Body of pancreas (tissue), 4 donors: ENCODE data around the gene EHMT2. TPM values are rescaled to one million over a fixed set of nuclear protein-coding genes. Genes with fewer than 3 reads are reported as not detected.
A peak's percentile ranks its signal among the peaks of the same experiment; 100 is the strongest.
"Not testable (repeated sequence)": the region's sequence is repeated elsewhere in the genome, so short reads cannot be mapped to it uniquely, and the experiment has no call there.

Experiments
- ATAC-seq: fragments of 150-250 bp; one replicate; pipeline ENCODE4 v1.9.1; 2016
- DNase-seq, 4 donors: peaks; one replicate each; pipeline ENCODE4 v3.0.0-alpha.2; 2019
- H3K27ac ChIP-seq, 4 donors: fragments of 200-600 bp; sonication (generic); 1 replicate in 3 of 4; 2 replicates in 1 of 4; pipeline versions ENCODE4 v1.5.1 to v1.6.1; 2016 to 2019; ENCODE audit warnings: mild to moderate bottlenecking in 1 of 4, mixed read lengths in 1 of 4, moderate library complexity in 1 of 4
- H3K27me3 ChIP-seq, 2 donors: fragments of 200-600 bp; sonication (generic); one replicate each; pipeline ENCODE4 v1.6.0; 2016; ENCODE audit warnings: mild to moderate bottlenecking in 1 of 2
- H3K36me3 ChIP-seq, 2 donors: fragments of 200-600 bp; sonication (generic); replicated peaks in 1 of 2; 2 replicates each; pipeline ENCODE4 v1.5.1; 2016; ENCODE audit warnings: low read depth in 2 of 2; ENCODE audit not compliant: insufficient read depth in 1 of 2
- H3K4me1 ChIP-seq: fragments of 200-600 bp; sonication (generic); one replicate; pipeline ENCODE4 v1.6.0; 2016
- H3K4me3 ChIP-seq, 2 donors: fragments of 200-600 bp; sonication (generic); 1 replicate in 1 of 2; 2 replicates in 1 of 2; pipeline ENCODE4 v1.5.1; 2016 to 2019
- H3K9me3 ChIP-seq, 3 donors: fragments of 200-600 bp; sonication (generic); 1 replicate in 2 of 3; 2 replicates in 1 of 3; pipeline ENCODE4 v1.5.1; 2016
- POLR2A ChIP-seq, 3 donors: fragments of 450-650 bp; IDR thresholded peaks; one replicate each; pipeline ENCODE4 v1.6.1; 2016; ENCODE audit warnings: antibody characterized with exemption in 3 of 3, mild to moderate bottlenecking in 2 of 3
- WGBS, 2 donors: methylation state at CpG; one replicate each; pipeline ENCODE4 v1.1.5; 2017; 5-methylcytosine and 5-hydroxymethylcytosine counted together
- intact Hi-C: fragments of 100-400 bp; cut with DNase I; formaldehyde crosslinking; loops from one replicate; pipeline ENCODE4 v1.15.1; 2023
- total RNA-seq, 2 donors: library from RNA; depleted of rRNA; stranded (reverse); fragments of >200 nt; gene quantifications; one replicate each; pipeline ENCODE4 v1.1.0, GENCODE V29; 2016
- TF ChIP-seq, protein P1 (sequence below), 7 experiments: fragments of 450-650 bp in 4 of 7; fragments of 200-600 bp in 3 of 7; sonication (generic) in 3 of 7; IDR thresholded peaks; one replicate each; pipeline ENCODE4 v1.5.1; 2016 to 2019; ENCODE audit warnings: antibody characterized with exemption in 7 of 7

EHMT2 gene
- total RNA-seq, 2 donors from 2014 or later, result 35.8 to 87.7 TPM

DNA sequence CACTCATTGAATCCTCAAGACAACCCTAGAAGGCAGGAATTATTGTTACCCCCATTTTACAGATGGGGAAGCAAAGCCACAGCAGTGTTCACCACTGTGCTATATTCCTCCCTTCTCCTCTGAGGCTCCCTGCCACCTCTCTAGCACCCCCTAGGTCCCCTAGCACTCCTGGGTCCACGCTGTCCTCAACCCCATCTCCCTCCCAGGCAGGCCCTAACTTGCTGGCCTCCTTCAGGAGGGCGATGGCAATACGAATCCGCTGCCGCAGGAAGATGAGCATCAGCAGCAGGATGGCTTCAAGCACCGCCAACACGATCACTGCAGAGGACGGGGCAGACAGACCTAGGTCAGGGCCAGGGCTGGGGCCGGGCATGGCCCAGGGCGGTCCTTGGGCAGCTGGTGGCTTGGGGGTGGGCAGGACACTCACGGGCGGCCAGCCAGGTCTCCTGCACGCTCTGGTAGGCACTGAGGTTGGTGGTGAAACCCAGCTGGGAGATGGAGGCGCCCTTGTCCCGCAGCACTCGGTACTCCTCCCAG lies 27.0 kb downstream of the EHMT2 start:
- no peak for DNase-seq
- ATAC-seq, result no peak
- H3K27ac ChIP-seq, result no peak overlapping the region

DNA sequence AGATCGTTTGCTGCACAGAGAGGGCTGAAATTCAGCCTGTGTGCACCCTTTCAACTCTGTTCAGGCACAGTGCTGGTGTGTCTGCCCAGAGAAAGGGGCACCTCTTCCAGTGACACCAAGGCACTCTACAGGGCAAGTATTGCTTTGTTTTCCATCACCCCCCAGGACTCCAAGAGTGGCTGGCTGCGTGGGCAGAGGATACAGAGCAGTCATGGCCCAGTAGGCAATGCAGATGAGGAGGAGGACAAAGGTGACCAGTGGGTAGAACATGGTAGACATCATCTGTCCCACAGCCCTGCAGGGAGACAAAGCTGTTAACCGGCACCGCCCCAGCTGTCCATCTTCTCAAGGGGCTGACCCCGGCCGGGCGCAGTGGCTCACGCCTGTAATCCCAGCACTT lies 28.2 kb downstream of the EHMT2 start:
- ATAC-seq, result no peak
- no peaks in the 10 kb centered on the region for H3K36me3 ChIP-seq
- H3K27me3 ChIP-seq, result no peaks in the 10 kb centered on the region
- whole genome bisulfite sequencing, 2 donors, result 69 to 80% methylated on average over 6 to 8 of the region's 8 CpGs
- no peak overlapping the region for H3K4me3 ChIP-seq
- intact Hi-C loops, result no loop called here
- peaks cover under 1% of the 10 kb centered on the region for H3K4me1 ChIP-seq
- DNase-seq, result no peak
- no peaks in the 10 kb centered on the region for H3K9me3 ChIP-seq
- no peak overlapping the region for H3K27ac ChIP-seq
- TF ChIP-seq, protein P1, sequence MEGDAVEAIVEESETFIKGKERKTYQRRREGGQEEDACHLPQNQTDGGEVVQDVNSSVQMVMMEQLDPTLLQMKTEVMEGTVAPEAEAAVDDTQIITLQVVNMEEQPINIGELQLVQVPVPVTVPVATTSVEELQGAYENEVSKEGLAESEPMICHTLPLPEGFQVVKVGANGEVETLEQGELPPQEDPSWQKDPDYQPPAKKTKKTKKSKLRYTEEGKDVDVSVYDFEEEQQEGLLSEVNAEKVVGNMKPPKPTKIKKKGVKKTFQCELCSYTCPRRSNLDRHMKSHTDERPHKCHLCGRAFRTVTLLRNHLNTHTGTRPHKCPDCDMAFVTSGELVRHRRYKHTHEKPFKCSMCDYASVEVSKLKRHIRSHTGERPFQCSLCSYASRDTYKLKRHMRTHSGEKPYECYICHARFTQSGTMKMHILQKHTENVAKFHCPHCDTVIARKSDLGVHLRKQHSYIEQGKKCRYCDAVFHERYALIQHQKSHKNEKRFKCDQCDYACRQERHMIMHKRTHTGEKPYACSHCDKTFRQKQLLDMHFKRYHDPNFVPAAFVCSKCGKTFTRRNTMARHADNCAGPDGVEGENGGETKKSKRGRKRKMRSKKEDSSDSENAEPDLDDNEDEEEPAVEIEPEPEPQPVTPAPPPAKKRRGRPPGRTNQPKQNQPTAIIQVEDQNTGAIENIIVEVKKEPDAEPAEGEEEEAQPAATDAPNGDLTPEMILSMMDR (IDR thresholded peaks at IDR 0.05), result no peak
- no peak for TF ChIP-seq POLR2A (IDR thresholded peaks at IDR 0.05)

More for the DNA sequence above, 27.0 kb downstream of the EHMT2 start:
- no peaks in the 10 kb centered on the region for H3K9me3 ChIP-seq
- TF ChIP-seq POLR2A (IDR thresholded peaks at IDR 0.05), result no peak
- WGBS, 2 donors, result 75 to 85% methylated on average over 7 to 16 of the region's 16 CpGs
- H3K4me3 ChIP-seq, result no peak overlapping the region
- no peaks in the 10 kb centered on the region for H3K4me1 ChIP-seq
- no peaks in the 10 kb centered on the region for H3K27me3 ChIP-seq
- intact Hi-C loops, result no loop called here
- H3K36me3 ChIP-seq, result no peaks in the 10 kb centered on the region

DNA sequence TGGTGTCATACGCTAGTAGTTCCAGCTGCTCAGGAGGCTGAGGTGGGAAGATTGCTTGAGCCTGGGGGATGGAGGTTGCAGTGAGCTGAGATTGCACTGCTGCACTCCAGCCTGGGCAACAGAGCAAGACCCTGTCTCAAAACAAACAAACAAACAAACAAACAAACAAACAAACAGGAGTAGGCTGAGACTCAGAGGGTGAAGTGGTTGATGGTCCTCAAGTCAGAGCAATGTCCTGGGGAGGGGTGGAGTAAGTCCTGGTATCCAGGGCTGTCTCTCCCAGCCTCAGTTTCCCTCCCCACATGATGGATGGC lies 28.9 kb downstream of the EHMT2 start:
- intact Hi-C loops, H3K27ac ChIP-seq, H3K36me3 ChIP-seq, H3K4me1 ChIP-seq, H3K27me3 ChIP-seq, H3K4me3 ChIP-seq, ATAC-seq, DNase-seq, H3K9me3 ChIP-seq: not testable (repeated sequence)
- whole genome bisulfite sequencing, 2 donors, result 82% methylated on average over 1 of the region's 1 CpG

DNA sequence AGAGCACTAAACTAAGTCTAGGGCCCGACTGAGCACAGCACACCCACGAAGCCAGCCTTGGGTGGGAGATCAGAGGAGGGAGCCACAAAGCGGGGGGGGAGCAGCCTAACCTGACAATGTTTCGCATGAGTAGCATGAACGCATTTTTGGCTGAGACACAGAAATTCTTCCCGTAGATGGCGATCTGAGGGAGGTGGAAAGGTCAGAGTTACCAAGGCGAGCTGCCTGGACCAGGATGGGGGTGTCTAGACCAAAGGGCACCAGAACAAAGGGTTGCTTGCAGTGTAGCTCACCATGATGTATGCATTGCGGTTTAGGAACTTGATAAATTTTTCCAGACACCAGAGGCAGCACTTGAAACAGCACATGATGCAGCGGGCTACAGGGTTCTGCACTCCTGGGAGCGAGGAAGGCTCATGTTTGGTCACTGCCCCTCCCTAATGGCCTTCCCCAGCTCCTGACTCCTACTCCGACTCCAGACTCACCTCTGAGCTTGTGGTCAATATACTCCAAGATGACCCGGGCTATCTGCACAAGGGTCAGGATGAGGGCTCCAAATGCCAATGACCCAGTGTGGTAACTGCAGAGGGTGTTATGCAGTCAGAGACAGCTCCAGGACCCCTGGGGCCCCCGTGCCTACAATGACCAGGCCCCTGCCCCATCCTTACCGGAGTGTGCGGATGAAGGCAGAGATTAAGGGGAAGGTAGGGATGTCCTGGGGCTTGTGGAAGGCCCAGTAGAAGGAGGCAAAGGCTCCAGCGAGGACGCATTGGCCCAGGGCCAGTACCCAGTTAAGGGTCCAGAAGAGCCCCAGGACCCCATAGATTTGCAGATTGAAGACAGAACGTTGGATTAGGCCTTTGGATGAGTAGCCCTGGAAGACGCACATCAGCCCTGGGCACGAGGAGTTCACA lies 32.0 kb downstream of the EHMT2 start:
- no peak overlapping the region for H3K4me3 ChIP-seq
- TF ChIP-seq, protein P1 (IDR thresholded peaks at IDR 0.05), result no peak
- no peak for TF ChIP-seq POLR2A (IDR thresholded peaks at IDR 0.05)
- H3K27me3 ChIP-seq, result no peaks in the 10 kb centered on the region
- DNase-seq (no peak), ATAC-seq (no peak)
- H3K9me3 ChIP-seq, result no peaks in the 10 kb centered on the region
- no peak overlapping the region for H3K27ac ChIP-seq
- intact Hi-C loops, result no loop called here
- H3K36me3 ChIP-seq, result no peaks in the 10 kb centered on the region
- H3K4me1 ChIP-seq, result peaks cover 19% of the 10 kb centered on the region
- 78 to 82% methylated on average over 21 of the region's 21 CpGs for WGBS, 2 donors

DNA sequence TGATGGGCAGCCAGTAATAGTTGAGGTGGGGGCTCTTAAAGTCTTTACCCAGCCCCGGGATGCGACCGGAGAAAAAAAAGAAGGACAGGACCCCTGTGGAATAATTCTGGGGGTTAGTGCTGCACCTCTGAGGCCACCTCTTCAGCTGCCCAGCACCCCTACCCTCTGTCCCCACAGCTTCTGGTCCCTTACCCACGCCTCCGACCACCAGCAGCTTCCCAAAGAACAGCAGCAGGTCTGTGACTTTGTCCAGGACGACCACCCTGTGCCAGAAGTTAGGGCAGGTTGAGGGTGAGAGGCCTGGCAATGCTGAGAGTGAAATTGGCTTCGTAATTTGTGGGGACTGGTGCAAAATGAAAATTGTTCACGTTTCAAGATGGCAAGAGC lies 32.7 kb downstream of the EHMT2 start:
- Histone ChIP-seq H3K36me3 (peaks cover 3% of the 10 kb centered on the region in 2 donors), H3K4me1 (peaks cover 19% of the 10 kb centered on the region), H3K4me3 (no peak overlapping the region), H3K9me3 (no peaks in the 10 kb centered on the region), H3K27me3 (no peaks in the 10 kb centered on the region), H3K27ac (no peak overlapping the region)
- WGBS, 2 donors, result 78 to 80% methylated on average over 8 of the region's 8 CpGs
- TF ChIP-seq POLR2A (IDR thresholded peaks at IDR 0.05), result no peak
- TF ChIP-seq, protein P1 (IDR thresholded peaks at IDR 0.05), result no peak
- no peak for ATAC-seq
- no peak for DNase-seq
- intact Hi-C loops, result no loop called here

DNA sequence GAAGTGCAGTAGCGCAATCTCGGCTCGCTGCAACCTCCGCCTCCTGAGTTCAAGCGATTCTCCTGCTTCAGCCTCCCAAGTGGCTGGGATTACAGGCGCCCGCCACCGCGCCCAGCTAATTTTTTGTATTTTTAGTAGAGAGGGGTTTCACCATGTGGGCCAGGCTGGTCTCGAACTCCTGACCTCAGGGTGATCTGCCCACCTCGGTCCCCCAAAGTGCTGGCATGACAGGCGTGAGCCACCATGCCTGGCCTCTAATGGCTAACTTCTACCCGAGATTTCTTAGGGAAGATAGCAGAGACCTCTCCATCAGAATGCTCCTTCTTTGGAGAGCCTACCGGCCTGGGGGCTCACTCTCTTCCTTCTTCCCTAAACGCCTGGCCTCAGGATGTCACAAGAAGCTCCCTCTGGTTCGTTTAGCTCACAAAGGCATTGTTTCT lies 33.4 kb downstream of the EHMT2 start:
- not testable (repeated sequence) for DNase-seq
- 9 to 12% methylated on average over 13 to 16 of the region's 16 CpGs for WGBS, 2 donors

More for the DNA sequence above, 33.4 kb downstream of the EHMT2 start:
- peak overlapping the region in 3 of 4 donors; percentile 80 to 90 (median 80) for H3K27ac ChIP-seq
- peaks cover 7 to 10% of the 10 kb centered on the region in 2 donors for H3K36me3 ChIP-seq
- intact Hi-C loops, H3K9me3 ChIP-seq, ATAC-seq, H3K4me3 ChIP-seq, H3K27me3 ChIP-seq: not testable (repeated sequence)
- H3K4me1 ChIP-seq, result peaks cover 19% of the 10 kb centered on the region
